ENCODE results near the gene TSPAN33.
"Not testable (repeated sequence)": the region's sequence is repeated elsewhere in the genome, so short reads cannot be mapped to it uniquely, and the experiment has no call there.

TSPAN33 gene

DNA sequence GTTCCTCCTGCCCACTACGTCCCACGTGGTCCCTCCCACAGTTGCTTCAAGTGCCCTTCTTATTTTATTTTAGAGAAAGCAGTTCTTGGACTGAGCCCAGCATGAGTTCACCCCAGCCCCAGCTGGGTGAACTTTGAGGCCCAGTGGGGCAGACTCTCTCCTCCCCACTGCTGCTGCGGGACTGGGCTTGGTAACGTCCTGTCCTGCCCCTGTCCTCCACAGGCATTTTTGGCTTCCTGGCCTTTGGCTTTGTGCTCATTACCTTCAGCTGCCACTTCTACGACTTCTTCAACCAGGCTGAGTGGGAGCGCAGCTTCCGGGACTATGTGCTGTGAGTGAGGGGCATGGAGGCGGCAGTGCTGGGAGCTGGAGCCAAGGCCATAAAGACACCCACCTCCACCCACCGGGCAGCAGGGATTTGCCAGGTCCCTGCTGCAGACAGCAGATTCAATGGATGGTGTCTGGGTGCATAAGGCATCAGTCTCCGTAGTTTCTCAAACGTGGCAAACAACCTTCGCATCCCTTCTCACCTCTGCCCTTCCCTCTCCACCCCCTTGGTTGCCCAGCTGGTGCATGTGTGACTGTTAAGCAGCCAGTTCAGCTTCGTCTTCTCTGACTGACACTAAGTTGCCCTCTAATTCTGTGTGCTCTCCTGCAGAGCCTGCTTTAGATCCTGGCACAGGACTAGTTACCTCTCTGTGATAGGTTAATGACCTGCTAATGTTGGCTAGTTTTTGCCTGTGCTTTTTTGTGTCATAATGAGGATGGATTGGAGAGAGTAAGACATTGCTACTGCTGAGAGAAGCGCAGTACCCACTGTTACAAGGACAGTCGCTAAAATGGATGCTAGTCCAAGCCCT, 64.8 kb downstream of the TSPAN33 start:
- DNase-seq: no peak

DNA sequence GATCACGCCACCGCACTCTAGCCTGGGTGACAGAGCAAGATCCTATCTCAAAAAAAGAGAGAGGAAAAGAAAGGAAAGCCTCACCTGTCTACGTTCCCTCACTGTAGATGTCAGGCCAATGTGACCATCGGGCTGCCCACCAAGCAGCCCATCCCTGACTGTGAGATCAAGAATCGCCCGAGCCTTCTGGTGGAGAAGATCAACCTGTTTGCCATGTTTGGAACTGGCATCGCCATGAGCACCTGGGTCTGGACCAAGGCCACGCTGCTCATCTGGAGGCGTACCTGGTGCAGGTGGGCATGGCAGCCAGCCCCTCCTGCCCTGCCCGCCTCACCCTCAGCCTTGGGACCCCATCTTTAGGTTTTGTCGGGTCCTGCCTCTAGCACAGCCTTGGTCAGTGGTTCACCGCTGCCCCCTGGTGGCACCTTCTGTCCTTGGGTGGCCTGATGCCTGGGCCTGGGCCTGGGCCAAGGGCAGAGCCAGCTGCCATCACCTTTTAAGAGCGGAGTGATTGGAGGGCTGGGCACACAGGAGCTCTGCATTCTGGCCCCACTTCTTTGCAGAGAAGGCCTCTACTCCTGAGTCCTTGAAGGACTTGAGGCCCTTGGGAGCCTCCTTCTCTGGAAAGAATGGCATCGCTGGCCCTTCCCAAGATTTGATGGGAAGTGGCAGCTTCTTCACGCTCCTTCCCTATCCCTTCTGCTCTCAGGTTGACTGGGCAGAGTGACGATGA, 65.9 kb downstream of the TSPAN33 start:
- peak; percentile 52 for DNase-seq

DNA sequence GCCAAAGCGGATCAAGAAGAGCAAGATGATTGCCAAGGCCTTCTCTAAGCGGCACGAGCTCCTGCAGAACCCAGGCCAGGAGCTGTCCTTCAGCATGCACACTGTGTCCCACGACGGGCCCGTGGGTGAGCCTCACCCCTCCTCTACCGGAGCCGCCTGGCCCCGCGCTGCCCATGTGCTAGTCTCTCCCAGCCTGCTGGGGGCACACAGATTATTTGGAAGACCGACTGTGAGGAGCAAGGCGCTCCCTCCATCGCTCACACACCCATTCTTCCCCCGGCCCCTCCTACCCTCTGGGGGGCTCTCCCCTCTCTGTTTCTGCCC, 66.4 kb downstream of the TSPAN33 start:
- no peak for DNase-seq

DNA sequence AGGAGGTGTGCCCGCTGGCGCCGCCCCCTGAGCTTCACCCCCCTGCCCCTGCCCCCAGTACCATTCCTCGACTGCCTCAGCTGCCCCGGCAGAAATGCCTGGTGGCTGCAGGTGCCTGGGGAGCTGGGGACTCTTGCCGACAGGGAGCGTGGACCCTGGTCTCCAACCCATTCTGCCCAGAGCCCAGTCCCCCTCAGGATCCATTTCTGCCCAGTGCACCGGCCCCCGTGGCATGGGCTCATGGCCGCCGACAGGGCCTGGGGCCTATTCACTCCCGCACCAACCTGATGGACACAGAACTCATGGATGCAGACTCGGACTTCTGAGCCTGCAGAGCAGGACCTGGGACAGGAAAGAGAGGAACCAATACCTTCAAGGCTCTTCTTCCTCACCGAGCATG, 67.6 kb downstream of the TSPAN33 start:
- DNase-seq: no peak

DNA sequence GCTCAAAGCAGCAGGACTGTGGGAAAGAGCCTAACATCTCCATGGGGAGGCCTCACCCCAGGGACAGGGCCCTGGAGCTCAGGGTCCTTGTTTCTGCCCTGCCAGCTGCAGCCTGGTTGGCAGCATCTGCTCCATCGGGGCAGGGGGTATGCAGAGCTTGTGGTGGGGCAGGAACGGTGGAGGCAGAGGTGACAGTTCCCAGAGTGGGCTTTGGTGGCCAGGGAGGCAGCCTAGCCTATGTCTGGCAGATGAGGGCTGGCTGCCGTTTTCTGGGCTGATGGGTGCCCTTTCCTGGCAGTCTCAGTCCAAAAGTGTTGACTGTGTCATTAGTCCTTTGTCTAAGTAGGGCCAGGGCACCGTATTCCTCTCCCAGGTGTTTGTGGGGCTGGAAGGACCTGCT, 68.1 kb downstream of the TSPAN33 start:
- DNase-seq: no peak

DNA sequence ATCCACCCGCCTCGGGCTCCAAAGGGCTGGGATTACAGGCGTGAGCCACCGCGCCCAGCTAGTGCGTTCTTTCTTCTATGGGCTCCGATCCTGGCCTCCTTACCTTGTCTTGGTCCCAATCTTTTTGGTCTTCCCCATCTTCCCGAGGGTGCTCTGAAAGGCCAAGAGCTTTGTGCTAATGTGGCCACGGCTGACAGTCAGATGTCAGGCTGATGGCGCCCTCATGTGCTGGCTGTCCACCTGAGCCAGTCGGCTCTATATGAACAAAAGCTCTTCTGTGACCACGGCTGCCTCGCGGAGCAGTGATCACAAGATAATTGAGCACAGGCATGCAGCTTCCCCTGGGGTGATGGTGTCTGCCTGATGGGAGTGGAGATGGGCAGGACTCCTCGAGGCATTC, 69.3 kb downstream of the TSPAN33 start:
- DNase-seq: peak; percentile 8

DNA sequence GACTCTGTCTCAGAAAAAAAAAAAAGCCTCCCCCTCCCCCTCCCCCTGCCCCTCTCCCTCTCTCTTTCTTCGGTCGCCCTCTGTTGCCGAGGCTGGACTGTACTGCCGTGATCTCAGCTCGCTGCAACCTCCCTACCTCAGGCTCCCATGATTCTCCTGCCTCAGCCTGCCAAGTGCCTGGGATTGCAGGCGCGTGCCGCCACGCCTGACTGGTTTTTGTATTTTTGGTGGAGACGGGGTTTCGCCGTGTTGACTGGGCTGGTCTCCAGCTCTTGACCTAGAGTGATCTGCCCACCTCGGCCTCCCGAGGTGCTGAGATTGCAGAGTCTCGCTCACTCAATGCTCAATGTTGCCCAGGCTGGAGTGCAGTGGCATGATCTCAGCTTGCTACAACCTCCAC, 71.2 kb downstream of the TSPAN33 start:
- DNase-seq: not testable (repeated sequence)

DNA sequence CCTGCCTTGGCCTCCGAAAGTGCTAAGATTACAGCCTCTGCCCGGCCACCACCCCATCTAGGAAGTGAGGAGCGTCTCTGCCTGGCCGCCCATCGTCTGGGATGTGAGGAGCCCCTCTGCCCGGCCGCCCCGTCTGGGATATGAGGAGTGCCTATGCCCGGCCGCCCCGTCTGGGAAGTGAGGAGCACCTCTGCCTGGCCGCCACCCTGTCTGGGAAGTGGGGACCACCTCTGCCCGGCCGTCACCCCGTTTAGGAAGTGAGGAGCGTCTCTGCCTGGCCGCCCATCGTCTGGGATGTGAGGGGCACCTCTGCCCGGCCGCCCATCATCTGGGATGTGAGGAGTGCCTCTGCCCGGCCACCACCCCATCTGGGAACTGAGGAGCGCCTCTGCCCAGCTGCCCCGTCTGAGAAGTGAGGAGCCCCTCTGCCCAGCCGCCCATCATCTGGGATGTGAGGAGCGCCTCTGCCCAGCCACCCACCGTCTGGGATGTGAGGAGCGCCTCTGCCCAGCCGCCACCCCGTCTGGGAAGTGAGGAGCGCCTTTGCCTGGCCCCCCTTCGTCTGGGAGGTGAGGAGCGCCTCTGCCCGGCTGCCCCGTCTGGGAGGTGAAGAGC, 71.7 kb downstream of the TSPAN33 start:
- DNase-seq: not testable (repeated sequence)

DNA sequence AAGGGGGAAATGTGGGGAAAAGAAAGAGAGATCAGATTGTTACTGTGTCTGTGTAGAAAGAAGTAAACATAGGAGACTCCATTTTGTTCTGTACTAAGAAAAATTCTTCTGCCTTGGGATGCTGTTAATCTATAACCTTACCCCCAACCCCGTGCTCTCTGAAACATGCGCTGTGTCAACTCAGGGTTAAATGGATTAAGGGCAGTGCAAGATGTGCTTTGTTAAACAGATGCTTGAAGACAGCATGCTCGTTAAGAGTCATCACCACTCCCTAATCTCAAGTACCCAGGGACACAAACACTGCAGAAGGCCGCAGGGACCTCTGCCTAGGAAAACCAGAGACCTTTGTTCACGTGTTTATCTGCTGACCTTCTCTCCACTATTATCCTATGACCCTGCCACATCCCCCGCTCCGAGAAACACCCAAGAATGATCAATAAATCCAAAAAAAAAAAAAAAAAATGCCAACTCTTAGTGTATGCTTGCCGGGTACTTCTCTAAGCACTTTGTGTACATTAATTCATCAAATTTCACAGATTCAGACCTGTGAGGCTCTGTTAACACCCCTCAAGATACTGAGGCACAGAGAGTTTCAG, 72.4 kb downstream of the TSPAN33 start:
- DNase-seq: not testable (repeated sequence)

DNA sequence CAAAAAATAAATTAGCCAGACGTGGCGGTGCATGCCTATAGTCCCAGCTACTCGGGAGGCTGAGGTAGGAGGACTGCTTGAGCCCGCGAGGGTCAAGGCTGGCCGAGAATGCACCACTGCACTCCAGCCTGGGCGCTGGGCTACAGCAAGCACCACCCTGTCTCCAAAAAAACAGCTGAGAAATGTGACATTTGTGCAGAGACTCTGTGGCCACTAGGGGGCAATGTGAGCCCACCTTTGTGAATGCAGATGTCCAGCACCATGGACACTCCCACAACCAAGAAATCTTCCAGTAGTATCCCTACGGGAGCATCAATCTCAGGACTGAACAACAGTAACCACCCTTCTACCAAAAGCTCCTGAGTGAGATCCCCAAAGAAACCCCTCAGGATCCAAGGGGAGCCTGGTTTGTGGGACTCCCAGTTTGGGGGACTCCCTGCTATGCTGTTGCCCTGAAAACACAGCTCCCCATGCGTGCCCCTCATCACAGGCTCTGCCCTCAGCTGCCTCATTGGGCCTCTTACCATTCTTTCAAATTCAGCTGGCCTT, 74.1 kb downstream of the TSPAN33 start:
- peak; percentile 79 for DNase-seq

DNA sequence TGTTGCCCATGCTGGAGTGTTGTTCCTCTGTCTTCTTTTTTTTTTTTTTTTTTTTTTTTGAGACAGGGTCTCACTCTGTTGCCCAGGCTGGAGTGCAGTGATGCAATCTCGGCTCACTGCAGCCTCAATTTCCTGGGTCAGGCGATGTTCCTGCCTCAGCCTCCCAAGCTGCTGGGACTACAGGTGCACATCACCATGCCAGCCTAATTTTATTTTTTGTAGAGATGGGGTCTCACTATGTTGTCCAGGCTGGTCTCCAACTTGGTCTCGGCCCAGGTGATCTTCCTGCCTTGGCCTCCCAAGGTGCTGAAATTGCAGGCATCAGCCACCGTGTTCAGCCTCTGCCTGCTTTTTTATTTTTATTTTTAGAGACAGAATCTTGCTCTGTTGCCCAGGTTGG, 74.7 kb downstream of the TSPAN33 start:
- not testable (repeated sequence) for DNase-seq

Data from fibroblast of skin of back (primary cell).